ENCODE results near the gene MID1.
"Not testable (repeated sequence)": the region's sequence is repeated elsewhere in the genome, so short reads cannot be mapped to it uniquely, and the experiment has no call there.

Gene MID1

GRCh38 chrX:10617186-10617998 is 3.0 kb downstream of the MID1 start:
- no peak for DNase-seq

- peak; percentile 24 for DNase-seq
Observed at GRCh38 chrX:10615931-10616774, 4.2 kb downstream of the MID1 start.

GRCh38 chrX:10612215-10612614 is 8.2 kb downstream of the MID1 start:
- no peak for DNase-seq

GRCh38 chrX:10611441-10612090 is 8.8 kb downstream of the MID1 start:
- no peak for DNase-seq

GRCh38 chrX:10608099-10608498 is 12.3 kb downstream of the MID1 start:
- no peak for DNase-seq

GRCh38 chrX:10607233-10607632 is 13.2 kb downstream of the MID1 start:
- DNase-seq = no peak

- no peak for DNase-seq
Observed at GRCh38 chrX:10603612-10604011, 16.8 kb downstream of the MID1 start.

- no peak for DNase-seq
Observed at GRCh38 chrX:10602646-10603045, 17.7 kb downstream of the MID1 start.

- DNase-seq = no peak
Observed at GRCh38 chrX:10600479-10600878, 19.9 kb downstream of the MID1 start.

GRCh38 chrX:10598540-10598939 is 21.8 kb downstream of the MID1 start:
- DNase-seq = no peak

- DNase-seq = peak; percentile 37
Observed at GRCh38 chrX:10597871-10598270, 22.5 kb downstream of the MID1 start.

GRCh38 chrX:10591363-10592335 is 28.7 kb downstream of the MID1 start:
- DNase-seq = no peak

- DNase-seq = not testable (repeated sequence)
Observed at GRCh38 chrX:10589787-10590186, 30.6 kb downstream of the MID1 start.

GRCh38 chrX:10589098-10589497 is 31.3 kb downstream of the MID1 start:
- DNase-seq = no peak

GRCh38 chrX:10584882-10585281 is 35.5 kb downstream of the MID1 start:
- DNase-seq = not testable (repeated sequence)

GRCh38 chrX:10582945-10583344 is 37.4 kb downstream of the MID1 start:
- no peak for DNase-seq

GRCh38 chrX:10582215-10582733 is 38.1 kb downstream of the MID1 start:
- DNase-seq = no peak

GRCh38 chrX:10579112-10580011 is 41.0 kb downstream of the MID1 start:
- no peak for DNase-seq

- DNase-seq = no peak
Observed at GRCh38 chrX:10578527-10578926, 41.9 kb downstream of the MID1 start.

GRCh38 chrX:10577853-10578252 is 42.5 kb downstream of the MID1 start:
- DNase-seq = no peak

All from GOT3 (cell line).